HG03469 (cell line): Measurements from ENCODE around the gene MYO15B.
A peak's percentile ranks its signal among the peaks of the same experiment; 100 is the strongest.

ENCODE experiments used
- ATAC-seq: cut with Tn5 transposase; IDR thresholded peaks from one replicate; pipeline ENCODE4 v1.9.1; 2021; ENCODE audit warnings: mild to moderate bottlenecking, moderate library complexity, moderate number of reproducible peaks; ENCODE audit not compliant: unreplicated experiment

MYO15B gene

DNA sequence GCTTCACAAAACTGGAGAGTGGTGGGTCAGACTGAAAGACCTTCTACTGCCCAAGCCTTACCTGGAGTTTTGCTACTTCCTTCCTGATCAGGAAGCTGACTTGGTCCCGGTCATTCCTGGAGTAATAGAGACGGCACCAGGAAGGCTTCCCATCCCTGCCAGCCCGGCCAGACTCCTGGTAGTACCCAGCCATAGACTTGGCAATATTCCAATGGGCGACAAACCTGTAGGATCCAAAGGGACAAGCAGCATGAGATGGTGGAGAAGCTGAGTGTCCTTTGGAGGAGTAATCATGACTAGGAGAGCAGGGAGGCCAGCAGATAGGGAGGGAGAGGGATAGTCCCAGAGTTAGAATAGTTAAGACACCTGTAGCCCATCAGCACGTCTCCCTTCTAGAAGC is 70.6 kb downstream of the MYO15B start:
- ATAC-seq, result no peak

DNA sequence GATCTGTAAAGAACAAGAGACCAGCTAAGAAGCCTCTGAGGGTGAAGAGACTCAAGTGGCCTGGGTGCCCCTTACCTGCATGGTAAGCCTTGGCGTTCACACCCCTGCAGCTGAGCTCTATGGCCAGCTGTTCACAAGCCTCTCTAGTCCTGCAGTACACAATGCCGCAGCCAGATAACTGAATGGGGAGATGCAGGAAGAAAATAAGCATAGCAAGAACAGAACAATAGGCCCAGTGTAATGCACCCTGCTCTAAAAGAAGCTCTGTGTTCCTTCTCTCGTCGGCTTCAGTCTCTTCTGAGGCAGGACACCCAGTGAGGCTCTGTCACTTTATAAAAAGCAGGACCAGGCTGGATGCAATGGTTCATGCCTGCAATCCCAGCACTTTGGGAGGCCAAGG is 73.9 kb downstream of the MYO15B start:
- ATAC-seq, result no peak

DNA sequence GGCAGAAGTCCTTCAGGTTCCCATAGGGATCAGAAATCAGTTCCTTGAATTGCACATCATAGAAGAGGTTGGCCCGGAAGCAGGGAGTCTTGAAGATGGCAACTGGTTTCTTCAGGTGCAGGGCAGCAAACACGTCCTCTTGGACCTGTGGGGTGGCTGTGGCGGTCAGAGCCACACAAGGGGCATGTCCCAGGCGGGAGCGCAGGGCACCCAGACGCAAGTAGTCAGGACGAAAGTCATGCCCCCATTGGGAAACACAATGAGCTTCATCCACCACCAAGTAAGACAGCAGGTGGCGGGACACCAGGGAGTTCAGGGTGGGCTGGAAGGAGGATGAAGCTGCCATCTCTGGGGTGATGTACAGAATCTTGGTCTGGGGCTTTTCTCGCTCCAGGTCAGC is 74.9 kb downstream of the MYO15B start:
- ATAC-seq, result no peak

DNA sequence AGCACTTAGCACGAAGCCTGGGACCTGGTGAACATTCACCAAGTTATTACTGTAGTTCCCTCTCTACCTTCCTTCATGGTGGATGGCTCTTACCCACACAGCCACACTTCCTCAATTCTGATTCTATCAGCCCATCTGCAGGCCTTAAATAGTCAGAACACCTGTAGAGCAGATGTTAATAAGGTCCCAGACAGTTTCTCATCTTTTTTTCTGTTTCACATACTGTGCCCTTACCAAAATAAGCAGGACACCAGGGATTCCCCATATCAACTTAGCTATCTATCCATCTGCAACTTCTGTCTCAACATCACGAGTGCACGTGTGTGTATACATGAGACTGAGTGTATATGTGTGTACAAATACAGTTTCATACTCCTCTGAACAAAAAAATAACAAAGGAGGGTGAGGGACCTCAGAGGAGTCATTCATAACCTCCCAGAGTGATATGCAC is 76.5 kb downstream of the MYO15B start:
- ATAC-seq, result peak; percentile 53

DNA sequence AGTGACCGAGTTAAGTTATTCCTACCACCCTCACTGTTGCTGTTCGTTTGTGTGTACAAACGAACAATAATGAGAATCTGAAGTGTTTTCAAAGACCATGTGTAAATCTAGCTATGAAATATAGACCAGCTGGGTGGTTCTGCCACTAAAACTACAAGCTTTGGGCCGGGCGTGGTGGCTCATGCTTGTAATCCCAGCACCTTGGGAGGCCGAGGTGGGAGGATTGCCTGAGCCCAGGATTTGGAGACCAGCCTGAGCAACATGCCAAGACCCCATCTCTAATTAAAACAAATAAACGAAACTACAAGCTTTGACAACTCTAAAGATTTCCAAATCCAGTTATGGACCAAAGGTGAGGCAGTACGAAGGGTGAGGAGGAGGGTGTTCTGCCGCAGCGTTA is 78.4 kb downstream of the MYO15B start:
- ATAC-seq, result no peak

DNA sequence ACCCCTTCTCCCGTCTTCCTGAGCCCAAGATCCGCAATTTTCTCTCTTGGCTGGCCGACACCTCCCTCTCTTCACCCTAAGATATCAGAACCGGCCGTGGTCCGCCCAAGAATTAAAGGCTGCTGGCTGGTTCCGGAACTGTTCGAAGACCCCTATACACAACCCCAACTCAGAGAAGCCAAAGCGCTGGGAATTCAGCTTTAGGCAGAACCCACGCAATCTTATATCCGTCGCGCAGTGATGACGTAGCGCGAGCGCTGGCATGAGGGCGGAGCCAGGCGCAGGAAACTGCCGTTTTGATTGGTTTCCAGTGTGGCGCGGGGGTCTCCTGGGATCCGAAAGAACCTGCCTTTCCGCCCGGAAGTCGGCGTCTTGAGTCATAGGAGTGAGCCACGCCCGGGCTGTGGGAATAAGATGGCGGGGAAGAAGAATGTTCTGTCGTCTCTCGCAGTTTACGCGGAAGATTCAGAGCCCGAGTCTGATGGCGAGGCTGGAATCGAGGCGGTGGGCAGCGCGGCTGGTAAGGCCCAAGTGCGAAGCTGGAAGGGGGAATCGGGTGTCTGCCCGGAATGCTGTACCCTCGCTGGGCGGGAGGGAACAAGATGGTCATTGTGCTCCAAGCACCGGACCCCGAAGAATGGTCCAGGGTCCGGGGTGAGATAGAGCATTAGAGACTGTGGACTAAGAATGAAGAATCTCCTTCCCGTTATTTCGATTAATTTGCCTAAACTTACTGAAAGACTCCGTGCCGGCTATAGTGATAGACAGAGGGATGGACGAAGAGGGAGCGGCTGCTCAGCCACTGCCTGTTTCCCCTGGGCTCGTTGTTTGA is 79.6 kb downstream of the MYO15B start, which contains the start of the genes RECQL5 and SAP30BP:
RECQL5 (minus strand) TSS at position 196 of the 832 bp plus-strand sequence. CDS start 597 bp downstream, outside the sequence.
SAP30BP (plus strand) TSS at position 380 of the 832 bp plus-strand sequence; CDS start at position 415, 35 bp downstream.
- ATAC-seq, result peak; percentile 44

DNA sequence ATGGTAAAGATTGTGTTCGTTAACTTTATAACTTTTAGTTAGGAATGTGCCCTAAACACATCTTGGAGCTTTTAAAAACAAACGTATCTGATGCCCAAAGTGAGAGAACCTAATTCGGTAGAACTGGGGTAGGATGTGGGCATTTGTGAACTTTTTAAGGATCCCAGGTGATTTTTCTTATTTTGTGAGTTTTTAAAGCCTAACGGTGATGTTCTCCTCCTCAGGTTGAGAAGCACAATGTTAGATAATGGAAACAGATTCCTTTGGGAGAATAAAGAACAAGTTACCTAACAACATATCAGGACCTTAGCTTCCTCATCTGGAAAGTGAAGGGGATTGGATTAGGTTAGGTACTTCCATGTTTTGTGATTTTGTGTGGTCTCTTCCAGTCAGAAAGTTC is 80.2 kb downstream of the MYO15B start:
- no peak for ATAC-seq

DNA sequence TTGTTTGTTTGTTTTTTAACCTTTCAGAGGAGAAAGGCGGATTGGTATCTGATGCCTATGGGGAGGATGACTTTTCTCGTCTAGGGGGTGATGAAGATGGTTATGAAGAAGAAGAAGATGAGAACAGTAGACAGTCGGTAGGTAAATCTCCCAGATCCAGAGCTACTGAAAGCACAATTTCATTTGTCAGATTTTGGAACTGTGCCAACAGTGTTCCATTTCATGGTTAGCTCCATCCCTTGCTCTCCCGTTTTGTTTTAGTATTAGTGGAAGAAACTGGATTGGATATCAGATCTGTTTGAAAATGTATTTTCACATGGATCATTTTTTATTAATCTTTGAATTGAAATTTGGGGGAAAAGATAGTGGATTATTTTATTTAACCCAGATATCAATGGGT is 80.9 kb downstream of the MYO15B start:
- no peak for ATAC-seq

DNA sequence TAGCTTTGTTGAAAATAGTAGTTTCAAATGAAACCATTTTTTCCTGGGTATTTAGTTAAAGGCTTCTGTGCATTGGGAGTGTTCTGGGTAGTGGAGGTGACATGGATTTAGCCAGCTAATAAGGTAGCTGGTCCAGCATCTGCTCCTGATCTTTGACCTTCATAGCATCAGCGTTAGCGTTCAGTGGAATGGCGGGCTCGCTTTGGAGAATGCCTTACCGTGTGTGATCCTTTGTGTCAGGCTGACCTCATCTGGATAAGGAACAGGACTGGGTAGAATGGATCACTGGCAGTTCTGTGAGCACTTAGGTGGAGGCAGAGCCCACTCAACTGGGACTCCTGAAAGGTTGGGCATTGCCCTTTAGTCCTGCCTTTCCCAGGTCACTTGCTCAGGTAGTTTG is 83.3 kb downstream of the MYO15B start:
- ATAC-seq, result no peak

DNA sequence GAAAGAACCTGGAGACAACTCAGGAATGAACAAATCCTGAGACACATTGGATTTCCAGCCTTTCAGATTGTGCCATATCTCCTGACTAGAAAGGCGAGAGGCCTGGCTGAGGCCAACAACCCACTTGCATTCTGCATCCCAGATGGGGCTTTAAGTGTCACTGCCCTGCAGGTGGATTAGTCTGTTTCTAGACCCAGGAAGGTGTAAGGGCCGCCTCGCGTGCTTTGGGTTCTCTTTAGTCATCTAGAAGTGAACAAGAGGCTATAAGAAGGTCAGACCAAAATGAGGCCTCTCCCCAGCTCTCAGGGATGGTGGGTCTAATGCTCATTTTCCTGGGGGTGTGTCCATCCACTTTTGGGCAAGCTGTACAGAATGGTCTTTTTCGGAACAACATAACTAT is 84.4 kb downstream of the MYO15B start:
- ATAC-seq, result no peak

DNA sequence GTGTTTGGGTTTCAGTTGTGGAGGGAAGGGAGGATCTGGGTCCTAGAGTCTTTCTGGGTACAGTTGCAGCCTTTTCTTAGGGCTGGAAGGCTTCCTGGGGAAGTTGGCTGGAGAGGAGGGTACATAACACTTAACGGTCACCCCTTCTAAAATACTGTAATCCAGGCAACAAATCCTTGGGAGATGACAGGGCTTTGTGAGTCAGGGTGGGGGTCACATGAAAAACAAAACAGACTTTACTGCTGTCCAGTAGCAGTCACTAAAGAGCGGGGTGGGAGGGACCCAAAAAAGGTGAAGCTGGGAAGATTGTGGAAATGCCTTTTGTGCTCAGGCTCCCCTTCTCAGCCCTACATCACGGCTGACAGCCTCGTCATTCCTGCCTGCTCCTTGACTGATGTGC is 85.9 kb downstream of the MYO15B start:
- no peak for ATAC-seq
